ENCODE data around the gene PTCHD4.

GRCh38 chr6:48067148-48067712 is 43.8 kb downstream of the PTCHD4 start:
- TF ChIP-seq YY1 (IDR thresholded peaks at IDR 0.05; ENCODE audit: insufficient read depth, insufficient read length): no peak
- no peak for TF ChIP-seq ZNF274 (IDR thresholded peaks at IDR 0.05; ENCODE audit: low read depth, low read length)

Data from NT2/D1 (cell line).